Uterus (tissue), 4 donors: ENCODE data around the gene DNASE1L2. TPM values are rescaled to one million over a fixed set of nuclear protein-coding genes. Genes with fewer than 3 reads are reported as not detected.
"Not testable (repeated sequence)": the region's sequence is repeated elsewhere in the genome, so short reads cannot be mapped to it uniquely, and the experiment has no call there.

Source experiments
- DNase-seq, 2 donors: peaks; one replicate each; pipeline ENCODE4 v3.0.0-alpha.2; 2019 to 2020
- H3K27ac ChIP-seq, 2 donors: fragments of 200-600 bp; sonication (generic); 1 replicate in 1 of 2; 2 replicates in 1 of 2; pipeline ENCODE4 v1.5.1; 2016 to 2018
- H3K27me3 ChIP-seq, 2 donors: fragments of 200-600 bp; sonication (generic); one replicate each; pipeline ENCODE4 v1.5.1; 2018 to 2019; ENCODE audit warnings: control low read depth in 1 of 2
- H3K36me3 ChIP-seq, 2 donors: fragments of 200-600 bp; sonication (generic); one replicate each; pipeline ENCODE4 v1.5.1; 2019; ENCODE audit warnings: control low read depth in 1 of 2
- H3K4me1 ChIP-seq, 2 donors: fragments of 200-600 bp; sonication (generic); one replicate each; pipeline ENCODE4 v1.5.1; 2018 to 2019; ENCODE audit warnings: control low read depth in 1 of 2
- H3K4me3 ChIP-seq, 2 donors: fragments of 200-600 bp; sonication (generic); 1 replicate in 1 of 2; 2 replicates in 1 of 2; pipeline ENCODE4 v1.5.1; 2018 to 2019; ENCODE audit warnings: mild to moderate bottlenecking in 1 of 2
- H3K9me3 ChIP-seq, 2 donors: fragments of 200-600 bp; sonication (generic); one replicate each; pipeline ENCODE4 v1.5.1; 2019; ENCODE audit warnings: control low read depth in 1 of 2
- CTCF ChIP-seq, 4 experiments: fragments of 200-600 bp in 2 of 4; fragments of 450-650 bp in 2 of 4; sonication (generic) in 2 of 4; IDR thresholded peaks; one replicate each; pipeline ENCODE4 v1.5.1; 2016 to 2019; ENCODE audit warnings: antibody characterized with exemption in 4 of 4, mild to moderate bottlenecking in 2 of 4, moderate library complexity in 1 of 4
- POLR2A ChIP-seq, 2 donors: fragments of 450-650 bp; IDR thresholded peaks; one replicate each; pipeline ENCODE4 v1.6.1; 2016; ENCODE audit warnings: antibody characterized with exemption in 2 of 2, mild to moderate bottlenecking in 1 of 2, moderate library complexity in 1 of 2
- intact Hi-C: fragments of 100-400 bp; cut with DNase I; formaldehyde crosslinking; loops from one replicate; pipeline ENCODE4 v1.15.1; 2023; ENCODE audit warnings: low total_unique reads
- total RNA-seq, 4 donors: library from RNA; depleted of rRNA in 3 of 4; stranded (reverse); fragments of >200 nt in 3 of 4; gene quantifications; one replicate each; pipeline versions ENCODE4 v1.1.0 to v1.2.4, GENCODE V29; 2014 to 2023
- donor health status: DM: yes; HTN: yes; CAD: no.

DNASE1L2 gene
- total RNA-seq, 4 donors from 2014 or later, result 0.97 to 1.2 TPM; not detected in 2

- Histone ChIP-seq H3K27ac (no peak overlapping the region), H3K27me3 (no peaks in the 10 kb centered on the region), H3K4me3 (no peak overlapping the region), H3K9me3 (no peaks in the 10 kb centered on the region), H3K36me3 (no peaks in the 10 kb centered on the region), H3K4me1 (peaks cover 0 to 3% of the 10 kb centered on the region in 2 donors)
- no peak for DNase-seq
- intact Hi-C loops, result no loop called here
- no peak for TF ChIP-seq CTCF (IDR thresholded peaks at IDR 0.05)
- no peak for TF ChIP-seq POLR2A (IDR thresholded peaks at IDR 0.05)
These were observed 24.0 kb downstream of the DNASE1L2 start for GRCh38 chr16:2260250-2260649.

GRCh38 chr16:2263026-2263425, 26.8 kb downstream of the DNASE1L2 start:
- H3K9me3 ChIP-seq, DNase-seq, H3K36me3 ChIP-seq, intact Hi-C loops, H3K27ac ChIP-seq, H3K27me3 ChIP-seq, H3K4me3 ChIP-seq: not testable (repeated sequence)
- H3K4me1 ChIP-seq, result peaks cover 0 to 11% of the 10 kb centered on the region in 2 donors

- H3K36me3 ChIP-seq, H3K9me3 ChIP-seq, H3K27me3 ChIP-seq, intact Hi-C loops, DNase-seq: not testable (repeated sequence)
- H3K4me1 ChIP-seq, result peaks cover 6 to 22% of the 10 kb centered on the region in 2 donors
- H3K27ac ChIP-seq, result peak overlapping the region in 1 of 2 donors; percentile 84
- H3K4me3 ChIP-seq, result peak overlapping the region; percentile 70 to 72
These were observed 30.6 kb downstream of the DNASE1L2 start for GRCh38 chr16:2266887-2267286.

- H3K27ac ChIP-seq, result peak overlapping the region; percentile 84 to 97
- peak overlapping the region; percentile 70 to 72 for H3K4me3 ChIP-seq
- H3K27me3 ChIP-seq, H3K36me3 ChIP-seq, DNase-seq, intact Hi-C loops, H3K9me3 ChIP-seq: not testable (repeated sequence)
- peaks cover 6 to 22% of the 10 kb centered on the region in 2 donors for H3K4me1 ChIP-seq
These were observed 31.3 kb downstream of the DNASE1L2 start for GRCh38 chr16:2267505-2267912.

GRCh38 chr16:2267913-2268666, 31.8 kb downstream of the DNASE1L2 start, which contains the start of gene RNPS1:
TSS of gene RNPS1 (minus strand) at chr16:2268126. CDS start at chr16:2264643, 3,483 bp downstream.
- Histone ChIP-seq H3K4me3 (peak within 1 kb of the TSS; percentile 70 to 72), H3K27me3 (no peaks in the 10 kb centered on the region), H3K27ac (peak within 1 kb of the TSS; percentile 84 to 97), H3K4me1 (peaks cover 6 to 22% of the 10 kb centered on the region in 2 donors), H3K36me3 (no peaks in the 10 kb centered on the region), H3K9me3 (no peaks in the 10 kb centered on the region)
- DNase-seq, result peak; percentile 95 to 97
- peak in 2 of 4 experiments; percentile 15 to 42 for TF ChIP-seq CTCF (IDR thresholded peaks at IDR 0.05)
- TF ChIP-seq POLR2A (IDR thresholded peaks at IDR 0.05), result peak; percentile 93 to 99
- intact Hi-C loops, result no loop called here

GRCh38 chr16:2270070-2270462, 33.8 kb downstream of the DNASE1L2 start:
- H3K27ac ChIP-seq, result no peak overlapping the region
- H3K27me3 ChIP-seq, result no peaks in the 10 kb centered on the region
- no peaks in the 10 kb centered on the region for H3K9me3 ChIP-seq
- no peaks in the 10 kb centered on the region for H3K36me3 ChIP-seq
- DNase-seq, result no peak
- intact Hi-C loops, result no loop called here
- TF ChIP-seq CTCF (IDR thresholded peaks at IDR 0.05) (no peak), POLR2A (IDR thresholded peaks at IDR 0.05) (no peak)
- no peak overlapping the region for H3K4me3 ChIP-seq
- H3K4me1 ChIP-seq, result peaks cover 6 to 20% of the 10 kb centered on the region in 2 donors
